Astrocyte (in vitro differentiated cells and primary cell): ENCODE data around the gene ZXDC. TPM values are rescaled to one million over a fixed set of nuclear protein-coding genes. Genes with fewer than 3 reads are reported as not detected.
A peak's percentile ranks its signal among the peaks of the same experiment; 100 is the strongest.

Experiments
- DNase-seq: peaks from one replicate; pipeline ENCODE4 v3.0.0-alpha.2; 2010; ENCODE audit warnings: low read depth
- FAIRE-seq: peaks from 2 replicates; lab custom pipeline; 2011; peaks lifted over from hg19 to GRCh38; lab: Jason Lieb, UNC
- H2AFZ ChIP-seq: 2 replicates; pipeline ENCODE4 v1.6.0; 2012; ENCODE audit warnings: low read depth, low read length, inconsistent platforms
- H3K27ac ChIP-seq: 2 replicates; pipeline ENCODE4 v1.5.1; 2011; ENCODE audit warnings: low read depth, low read length, inconsistent platforms
- H3K27me3 ChIP-seq: 2 replicates; pipeline ENCODE4 v1.6.0; 2011; ENCODE audit warnings: low read length, inconsistent platforms; ENCODE audit not compliant: insufficient read depth
- H3K36me3 ChIP-seq: 2 replicates; pipeline ENCODE4 v1.5.1; 2011; ENCODE audit warnings: low read length, inconsistent platforms; ENCODE audit not compliant: insufficient read depth
- H3K4me1 ChIP-seq: 2 replicates; pipeline ENCODE4 v1.5.1; 2011; ENCODE audit warnings: low read length, inconsistent platforms; ENCODE audit not compliant: insufficient read depth
- H3K4me2 ChIP-seq: 2 replicates; pipeline ENCODE4 v1.6.0; 2012; ENCODE audit warnings: low read length, inconsistent platforms
- H3K4me3 ChIP-seq: 2 replicates; pipeline ENCODE4 v1.5.1; 2011; ENCODE audit warnings: low read depth, mild to moderate bottlenecking, low read length, inconsistent platforms; ENCODE audit not compliant: insufficient read depth
- H3K79me2 ChIP-seq: 2 replicates; pipeline ENCODE4 v1.6.0; 2012; ENCODE audit warnings: mild to moderate bottlenecking, low read length, inconsistent platforms; ENCODE audit not compliant: insufficient read depth
- H3K9ac ChIP-seq: 2 replicates; pipeline ENCODE4 v1.6.0; 2012; ENCODE audit warnings: mild to moderate bottlenecking, low read length, inconsistent platforms
- H3K9me3 ChIP-seq: 2 replicates; pipeline ENCODE4 v1.5.1; 2012; ENCODE audit warnings: low read depth, mild to moderate bottlenecking, low read length, inconsistent platforms; ENCODE audit not compliant: insufficient read depth
- H4K20me1 ChIP-seq: 2 replicates; pipeline ENCODE4 v1.6.0; 2012; ENCODE audit warnings: low read length, inconsistent platforms; ENCODE audit not compliant: insufficient read depth
- H3K27ac Mint-ChIP-seq: one replicate; pipeline ENCODE4 v1.8.0; 2021; ENCODE audit warnings: mild to moderate bottlenecking, mixed read lengths; ENCODE audit not compliant: unreplicated experiment
- H3K27me3 Mint-ChIP-seq: one replicate; pipeline ENCODE4 v1.8.0; 2021; ENCODE audit warnings: low read depth, mixed read lengths; ENCODE audit not compliant: unreplicated experiment
- H3K36me3 Mint-ChIP-seq: one replicate; pipeline ENCODE4 v1.8.0; 2021; ENCODE audit warnings: low read depth, mixed read lengths; ENCODE audit not compliant: unreplicated experiment
- H3K4me1 Mint-ChIP-seq: one replicate; pipeline ENCODE4 v1.8.0; 2021; ENCODE audit warnings: low read depth, mixed read lengths; ENCODE audit not compliant: unreplicated experiment
- H3K4me3 Mint-ChIP-seq: one replicate; pipeline ENCODE4 v1.8.0; 2021; ENCODE audit warnings: mild to moderate bottlenecking, moderate library complexity, mixed read lengths; ENCODE audit not compliant: unreplicated experiment
- H3K9me3 Mint-ChIP-seq: one replicate; pipeline ENCODE4 v1.8.0; 2021; ENCODE audit warnings: mild to moderate bottlenecking, mixed read lengths; ENCODE audit not compliant: unreplicated experiment
- EZH2 ChIP-seq: IDR thresholded peaks from 2 replicates; pipeline ENCODE4 v1.6.1; 2012; ENCODE audit warnings: mild to moderate bottlenecking, low read length, inconsistent platforms; ENCODE audit not compliant: insufficient read depth
- total RNA-seq: library from RNA; stranded (reverse); gene quantifications from 2 replicates; pipeline ENCODE4 v1.2.1, GENCODE V29; 2021
- TF ChIP-seq, protein P1 (sequence below): IDR thresholded peaks from 2 replicates; pipeline ENCODE4 v1.5.1; 2011; ENCODE audit warnings: low read depth, mild to moderate bottlenecking, inconsistent platforms, low read length, moderate library complexity; ENCODE audit not compliant: insufficient read depth

The ZXDC gene
- total RNA-seq, 1 donor from 2014 or later = 19.6 TPM

DNA sequence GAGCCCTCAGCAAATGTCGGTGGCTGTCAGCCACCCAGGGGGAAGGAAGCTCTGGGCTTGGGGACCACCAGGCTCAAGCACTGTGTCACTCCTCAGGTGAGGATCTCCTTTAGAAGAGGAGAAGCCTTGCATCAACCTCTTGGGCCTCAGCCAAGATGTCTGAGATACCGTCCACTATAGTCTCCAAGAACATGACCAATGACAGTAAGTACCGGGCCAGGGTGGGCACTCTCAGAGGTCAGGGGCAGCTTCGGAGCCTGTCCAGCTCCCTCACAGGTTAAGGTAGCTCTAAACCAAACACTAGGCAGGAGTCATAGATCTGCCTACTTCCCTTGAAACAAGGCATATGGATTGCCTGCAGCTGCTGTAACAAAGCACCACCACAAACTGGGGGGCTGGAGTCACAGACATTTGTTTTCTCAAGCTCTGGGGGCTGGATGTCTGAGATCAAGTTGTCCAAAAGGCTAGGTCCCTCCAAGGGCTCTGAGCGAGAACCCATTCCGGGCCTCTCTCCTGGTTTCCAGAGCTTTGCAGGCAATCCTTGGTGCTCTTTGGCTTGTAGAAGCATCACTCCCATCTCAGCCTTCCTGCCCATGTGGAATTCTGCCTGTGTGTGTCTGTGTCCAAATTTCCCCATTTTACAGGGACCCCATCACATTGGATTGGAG is 79.7 kb downstream of the ZXDC start:
- Mint-ChIP-seq H3K4me3 (no peak overlapping the region), H3K9me3 (no peaks in the 10 kb centered on the region), H3K4me1 (no peaks in the 10 kb centered on the region), H3K36me3 (no peaks in the 10 kb centered on the region), H3K27ac (no peak overlapping the region), H3K27me3 (peaks cover 58% of the 10 kb centered on the region)
- Histone ChIP-seq H3K79me2 (no peaks in the 10 kb centered on the region), H3K27me3 (peaks cover 21% of the 10 kb centered on the region), H4K20me1 (no peaks in the 10 kb centered on the region), H3K4me1 (no peaks in the 10 kb centered on the region), H2AFZ (no peak overlapping the region), H3K4me2 (no peak overlapping the region), H3K27ac (no peak overlapping the region), H3K4me3 (no peak overlapping the region), H3K36me3 (no peaks in the 10 kb centered on the region), H3K9me3 (no peaks in the 10 kb centered on the region), H3K9ac (no peak overlapping the region)
- FAIRE-seq (no peak), DNase-seq (no peak)
- TF ChIP-seq, protein P1, sequence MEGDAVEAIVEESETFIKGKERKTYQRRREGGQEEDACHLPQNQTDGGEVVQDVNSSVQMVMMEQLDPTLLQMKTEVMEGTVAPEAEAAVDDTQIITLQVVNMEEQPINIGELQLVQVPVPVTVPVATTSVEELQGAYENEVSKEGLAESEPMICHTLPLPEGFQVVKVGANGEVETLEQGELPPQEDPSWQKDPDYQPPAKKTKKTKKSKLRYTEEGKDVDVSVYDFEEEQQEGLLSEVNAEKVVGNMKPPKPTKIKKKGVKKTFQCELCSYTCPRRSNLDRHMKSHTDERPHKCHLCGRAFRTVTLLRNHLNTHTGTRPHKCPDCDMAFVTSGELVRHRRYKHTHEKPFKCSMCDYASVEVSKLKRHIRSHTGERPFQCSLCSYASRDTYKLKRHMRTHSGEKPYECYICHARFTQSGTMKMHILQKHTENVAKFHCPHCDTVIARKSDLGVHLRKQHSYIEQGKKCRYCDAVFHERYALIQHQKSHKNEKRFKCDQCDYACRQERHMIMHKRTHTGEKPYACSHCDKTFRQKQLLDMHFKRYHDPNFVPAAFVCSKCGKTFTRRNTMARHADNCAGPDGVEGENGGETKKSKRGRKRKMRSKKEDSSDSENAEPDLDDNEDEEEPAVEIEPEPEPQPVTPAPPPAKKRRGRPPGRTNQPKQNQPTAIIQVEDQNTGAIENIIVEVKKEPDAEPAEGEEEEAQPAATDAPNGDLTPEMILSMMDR = no peak
- TF ChIP-seq EZH2 = no peak

DNA sequence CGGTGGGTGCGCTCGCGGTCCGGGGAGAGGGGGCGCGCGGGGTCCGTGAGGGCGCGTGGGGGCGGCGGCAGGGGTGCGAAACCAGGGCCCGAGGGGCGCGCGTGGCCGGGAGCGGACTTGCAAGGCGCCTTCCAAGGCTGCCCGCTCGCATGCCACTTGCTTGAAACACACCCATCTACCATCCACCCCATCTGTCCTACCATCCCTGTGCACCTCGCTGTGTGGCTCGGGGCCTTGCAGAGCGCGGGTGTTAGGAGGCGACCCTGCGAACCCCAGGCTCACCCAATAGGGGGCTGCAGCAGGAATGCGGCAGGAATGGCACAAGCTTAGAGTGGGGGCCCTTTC is 80.7 kb downstream of the ZXDC start:
- Histone ChIP-seq H4K20me1 (no peaks in the 10 kb centered on the region), H3K9ac (no peak overlapping the region), H3K27me3 (peaks cover 24% of the 10 kb centered on the region), H3K4me2 (peak overlapping the region; percentile 70), H3K27ac (no peak overlapping the region), H3K4me1 (no peaks in the 10 kb centered on the region), H3K9me3 (no peaks in the 10 kb centered on the region), H3K79me2 (no peaks in the 10 kb centered on the region), H3K4me3 (no peak overlapping the region), H3K36me3 (no peaks in the 10 kb centered on the region), H2AFZ (peak overlapping the region; percentile 77)
- Mint-ChIP-seq H3K36me3 (no peaks in the 10 kb centered on the region), H3K27me3 (peaks cover 65% of the 10 kb centered on the region), H3K4me1 (no peaks in the 10 kb centered on the region), H3K4me3 (no peak overlapping the region), H3K9me3 (no peaks in the 10 kb centered on the region), H3K27ac (no peak overlapping the region)
- TF ChIP-seq EZH2 = no peak
- TF ChIP-seq, protein P1 = no peak
- DNase-seq (no peak), FAIRE-seq (no peak)

DNA sequence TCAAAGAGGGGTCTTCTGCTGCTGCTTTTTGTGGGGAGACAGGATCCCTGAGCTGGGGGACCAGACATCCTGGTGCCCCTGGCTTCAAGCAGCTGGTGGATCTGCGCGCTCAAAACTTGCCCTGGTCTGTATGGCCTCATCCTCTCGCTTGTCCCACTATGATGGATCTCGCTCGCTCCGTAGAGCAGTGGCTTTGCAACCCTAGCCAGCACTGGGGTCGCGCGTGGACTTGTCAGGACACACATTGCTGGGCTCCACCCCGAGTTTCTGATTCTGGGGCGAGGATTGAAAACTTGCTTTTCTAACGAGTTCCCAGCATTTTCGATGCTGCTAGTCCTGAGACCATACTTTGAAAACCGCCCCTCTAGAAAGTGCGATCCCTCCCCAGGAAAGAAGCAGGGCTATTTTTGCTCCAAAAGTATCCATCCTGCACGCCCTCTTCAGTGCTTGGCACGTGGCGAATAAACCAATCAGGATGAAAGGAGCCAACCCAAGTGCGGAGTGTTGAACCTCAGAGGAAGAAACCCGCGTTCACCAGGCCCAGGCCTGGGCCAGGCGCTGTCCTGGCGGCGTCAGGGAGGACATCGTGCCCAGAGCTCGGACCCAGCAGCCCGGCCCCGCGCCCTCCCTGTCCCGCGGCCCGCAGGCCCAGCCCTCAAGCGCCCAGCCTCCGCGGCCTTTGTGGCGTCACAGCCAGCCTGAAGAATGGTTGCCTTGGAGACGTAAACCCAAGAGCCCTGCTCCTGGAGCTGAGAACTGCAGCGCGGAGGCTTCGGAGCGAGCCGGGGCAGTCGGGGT is 81.3 kb downstream of the ZXDC start, which contains the start of gene CFAP100:
Gene CFAP100 (plus strand): TSS at position 731 of the 798 bp plus-strand sequence. CDS start 1,092 bp downstream, outside the sequence.
- H3K4me1 Mint-ChIP-seq = peaks cover 2% of the 10 kb centered on the region
- H3K4me3 Mint-ChIP-seq = peak within 1 kb of the TSS; percentile 24
- Histone ChIP-seq H3K9me3 (no peaks in the 10 kb centered on the region), H3K27ac (no peak within 1 kb of the TSS), H3K4me3 (no peak within 1 kb of the TSS), H3K9ac (no peak within 1 kb of the TSS), H3K27me3 (peaks cover 24% of the 10 kb centered on the region), H3K79me2 (no peaks in the 10 kb centered on the region), H4K20me1 (no peaks in the 10 kb centered on the region), H3K4me1 (no peaks in the 10 kb centered on the region), H3K36me3 (no peaks in the 10 kb centered on the region), H2AFZ (peak within 1 kb of the TSS; percentile 77), H3K4me2 (peak within 1 kb of the TSS; percentile 70)
- H3K9me3 Mint-ChIP-seq = peaks cover 2% of the 10 kb centered on the region
- H3K27ac Mint-ChIP-seq = no peak within 1 kb of the TSS
- peak; percentile 28 for DNase-seq
- peaks cover 71% of the 10 kb centered on the region for H3K27me3 Mint-ChIP-seq
- FAIRE-seq = no peak
- no peak for TF ChIP-seq EZH2
- TF ChIP-seq, protein P1 = no peak
- H3K36me3 Mint-ChIP-seq = no peaks in the 10 kb centered on the region
